HS-27A (cell line): ENCODE data around the gene DNAAF9.

ENCODE experiments used
- DNase-seq: peaks from one replicate; pipeline ENCODE4 v3.0.0-alpha.2; 2012; ENCODE audit warnings: low read depth, missing footprints

Gene DNAAF9

DNA sequence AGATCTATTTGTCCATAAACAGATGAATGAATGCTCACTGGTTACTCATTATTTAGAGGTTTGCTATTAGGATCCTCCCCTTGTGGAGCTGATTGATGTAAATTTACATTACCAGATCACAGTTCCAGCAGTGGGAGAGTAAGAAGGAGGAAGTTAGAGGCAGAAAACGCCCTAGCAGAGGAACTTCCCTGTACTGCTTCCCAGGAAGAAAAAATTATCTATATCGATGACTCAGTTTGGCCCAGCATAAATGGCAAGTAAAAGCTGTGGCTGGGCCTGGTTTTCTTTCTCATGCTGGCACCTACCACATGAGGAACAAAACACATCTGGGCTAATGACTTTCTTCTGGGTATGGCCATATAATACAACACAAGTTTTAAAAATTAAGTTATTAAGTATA is 35.7 kb downstream of the DNAAF9 start:
- DNase-seq = no peak

GRCh38 chr20:3367089-3367488 is 40.4 kb downstream of the DNAAF9 start:
- DNase-seq = no peak

DNA sequence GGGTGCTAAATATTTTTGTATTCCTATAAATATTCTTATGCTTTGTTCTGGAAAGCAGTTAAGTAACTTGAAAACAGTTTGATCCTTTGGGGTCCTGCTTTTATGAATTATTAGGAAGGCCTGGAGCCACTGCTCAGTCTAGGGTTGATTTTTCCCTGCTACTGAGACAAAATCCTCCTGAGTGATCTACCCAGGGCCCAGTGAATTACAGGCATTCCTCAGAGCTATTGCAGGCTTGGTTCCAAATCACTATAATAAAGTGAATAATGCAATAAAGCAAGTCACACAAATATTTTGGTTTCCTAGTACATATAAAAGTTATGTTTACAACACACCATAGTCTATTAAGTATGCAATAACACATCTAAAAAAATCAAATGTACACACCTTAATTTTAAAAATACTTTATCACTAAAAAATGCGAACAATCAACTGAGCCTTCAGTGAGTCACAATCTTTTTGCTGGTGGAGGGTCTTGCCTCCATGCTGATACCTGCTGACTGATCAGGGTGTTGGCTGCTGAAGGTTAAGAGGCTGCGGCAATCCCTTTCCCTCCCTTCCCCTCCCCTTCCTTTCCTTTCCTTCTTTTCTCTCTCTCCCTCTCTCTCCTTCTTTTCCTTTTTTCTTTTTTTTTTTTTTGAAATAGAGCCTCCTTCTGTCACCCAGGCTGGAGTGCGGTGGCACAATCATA is 43.0 kb downstream of the DNAAF9 start:
- no peak for DNase-seq

GRCh38 chr20:3360752-3361151 is 46.7 kb downstream of the DNAAF9 start:
- no peak for DNase-seq

DNA sequence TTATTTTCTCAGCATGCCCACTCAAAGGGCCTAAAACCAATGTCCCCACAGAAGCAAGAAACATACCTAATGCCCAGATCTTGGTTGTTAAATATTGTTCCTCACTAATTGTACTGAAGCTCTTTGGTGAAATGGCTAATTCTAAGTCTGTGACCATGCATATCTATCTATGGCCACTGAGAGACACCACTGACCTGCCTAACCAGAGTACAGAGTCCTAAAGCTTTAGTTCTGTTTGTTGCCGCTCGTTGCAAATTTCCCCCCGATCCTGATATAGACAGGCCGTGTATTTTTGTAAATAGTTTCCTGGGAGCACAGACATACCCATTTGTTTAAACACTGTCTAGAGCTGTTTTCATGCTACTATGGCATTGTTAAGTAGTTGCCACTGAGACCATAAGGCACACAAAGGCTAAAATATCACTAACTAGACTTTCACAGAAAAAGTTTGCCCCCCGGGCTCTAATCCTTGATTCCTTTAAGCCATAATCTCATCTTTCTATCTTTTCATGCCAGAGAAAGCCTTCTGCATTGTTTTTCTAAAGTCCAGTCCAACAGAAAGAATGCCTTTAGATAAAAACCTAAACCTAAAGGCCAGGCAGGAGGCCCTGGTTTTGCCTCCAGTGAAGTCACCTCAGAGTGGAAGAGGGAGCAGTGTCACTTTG is 48.7 kb downstream of the DNAAF9 start:
- no peak for DNase-seq
